DND-41 (cell line): ENCODE measurements around the gene ARHGAP9.

ENCODE experiments used
- ATAC-seq: fragments of 200-7000 bp; cut with Tn5 transposase; 3 replicates; pipeline ENCODE4 v1.9.1; 2021; ENCODE audit warnings: low read depth; ENCODE audit not compliant: insufficient read depth
- DNase-seq: peaks from one replicate; pipeline ENCODE4 v3.0.0-alpha.2; 2020
- H2AFZ ChIP-seq: 2 replicates; pipeline ENCODE4 v1.6.0; 2012; ENCODE audit warnings: low read depth, low read length
- H3K27ac ChIP-seq: 2 replicates; pipeline ENCODE4 v1.5.1; 2012; ENCODE audit warnings: low read length, inconsistent platforms
- H3K27me3 ChIP-seq: fragments of 200-600 bp; sonication (generic); 2 replicates; pipeline ENCODE4 v1.6.0; 2012; ENCODE audit warnings: low read length, mild to moderate bottlenecking, inconsistent platforms; ENCODE audit not compliant: insufficient read depth, poor library complexity
- H3K36me3 ChIP-seq: 2 replicates; pipeline ENCODE4 v1.5.1; 2012; ENCODE audit warnings: low read length, inconsistent platforms; ENCODE audit not compliant: insufficient read depth
- H3K4me1 ChIP-seq: 2 replicates; pipeline ENCODE4 v1.5.1; 2012; ENCODE audit warnings: mild to moderate bottlenecking, low read length; ENCODE audit not compliant: insufficient read depth
- H3K4me2 ChIP-seq: 2 replicates; pipeline ENCODE4 v1.6.0; 2012; ENCODE audit warnings: mild to moderate bottlenecking, moderate library complexity, low read length, inconsistent platforms; ENCODE audit not compliant: insufficient read depth
- H3K4me3 ChIP-seq, 2 experiments: fragments of 200-600 bp in 1 of 2; shearing (Covaris generic) in 1 of 2; 2 replicates each; pipeline ENCODE4 v1.5.1; 2012 to 2016; ENCODE audit warnings: inconsistent platforms in 2 of 2, low read length in 2 of 2, mild to moderate bottlenecking in 2 of 2, low read depth in 1 of 2, moderate library complexity in 1 of 2
- H3K79me2 ChIP-seq: 2 replicates; pipeline ENCODE4 v1.6.0; 2012; ENCODE audit warnings: low read length, inconsistent platforms; ENCODE audit not compliant: insufficient read depth
- H3K9ac ChIP-seq: 2 replicates; pipeline ENCODE4 v1.6.0; 2012; ENCODE audit warnings: low read depth, mild to moderate bottlenecking, inconsistent platforms, low read length, moderate library complexity
- H3K9me3 ChIP-seq: 2 replicates; pipeline ENCODE4 v1.5.1; 2012; ENCODE audit warnings: low read length, moderate library complexity, mild to moderate bottlenecking, inconsistent platforms; ENCODE audit not compliant: insufficient read depth, severe bottlenecking
- H4K20me1 ChIP-seq: 2 replicates; pipeline ENCODE4 v1.6.0; 2012; ENCODE audit warnings: low read length; ENCODE audit not compliant: insufficient read depth
- EZH2 ChIP-seq: IDR thresholded peaks from 3 replicates; pipeline ENCODE4 v1.6.1; 2012; ENCODE audit warnings: borderline replicate concordance, low read depth, mild to moderate bottlenecking, moderate library complexity, low read length, inconsistent platforms; ENCODE audit not compliant: severe bottlenecking
- TF ChIP-seq, protein P1 (sequence below): IDR thresholded peaks from 2 replicates; pipeline ENCODE4 v1.5.1; 2012; ENCODE audit warnings: borderline replicate concordance, low read length, moderate library complexity, mild to moderate bottlenecking; ENCODE audit not compliant: poor library complexity, severe bottlenecking; ENCODE audit errors: extremely low read depth

Gene ARHGAP9

DNA sequence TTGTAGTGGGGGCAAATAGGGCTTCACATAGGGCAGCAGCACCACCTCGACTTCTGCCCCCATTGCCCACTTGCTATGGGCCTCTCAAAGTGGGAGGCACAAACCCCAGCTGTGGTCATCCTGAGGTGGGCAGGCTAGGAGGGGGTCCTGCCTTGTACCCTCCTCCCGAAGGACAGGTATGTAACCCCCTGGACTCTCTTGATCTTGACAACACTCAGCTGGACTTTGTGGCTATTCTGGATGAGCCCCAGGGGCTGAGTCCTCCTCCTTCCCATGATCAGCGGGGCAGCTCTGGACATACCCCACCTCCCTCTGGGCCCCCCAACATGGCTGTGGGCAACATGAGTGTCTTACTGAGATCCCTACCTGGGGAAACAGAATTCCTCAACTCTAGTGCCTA lies 8.0 kb downstream of the ARHGAP9 start:
- Histone ChIP-seq H3K9ac (no peak overlapping the region), H2AFZ (no peak overlapping the region), H4K20me1 (no peaks in the 10 kb centered on the region), H3K27ac (no peak overlapping the region), H3K79me2 (peaks cover 10% of the 10 kb centered on the region), H3K27me3 (no peaks in the 10 kb centered on the region), H3K4me1 (peaks cover 10% of the 10 kb centered on the region), H3K36me3 (peaks cover 20% of the 10 kb centered on the region), H3K4me2 (no peak overlapping the region), H3K4me3 (no peak overlapping the region), H3K9me3 (no peaks in the 10 kb centered on the region)
- ATAC-seq = no peak
- DNase-seq = no peak
- TF ChIP-seq, protein P1, sequence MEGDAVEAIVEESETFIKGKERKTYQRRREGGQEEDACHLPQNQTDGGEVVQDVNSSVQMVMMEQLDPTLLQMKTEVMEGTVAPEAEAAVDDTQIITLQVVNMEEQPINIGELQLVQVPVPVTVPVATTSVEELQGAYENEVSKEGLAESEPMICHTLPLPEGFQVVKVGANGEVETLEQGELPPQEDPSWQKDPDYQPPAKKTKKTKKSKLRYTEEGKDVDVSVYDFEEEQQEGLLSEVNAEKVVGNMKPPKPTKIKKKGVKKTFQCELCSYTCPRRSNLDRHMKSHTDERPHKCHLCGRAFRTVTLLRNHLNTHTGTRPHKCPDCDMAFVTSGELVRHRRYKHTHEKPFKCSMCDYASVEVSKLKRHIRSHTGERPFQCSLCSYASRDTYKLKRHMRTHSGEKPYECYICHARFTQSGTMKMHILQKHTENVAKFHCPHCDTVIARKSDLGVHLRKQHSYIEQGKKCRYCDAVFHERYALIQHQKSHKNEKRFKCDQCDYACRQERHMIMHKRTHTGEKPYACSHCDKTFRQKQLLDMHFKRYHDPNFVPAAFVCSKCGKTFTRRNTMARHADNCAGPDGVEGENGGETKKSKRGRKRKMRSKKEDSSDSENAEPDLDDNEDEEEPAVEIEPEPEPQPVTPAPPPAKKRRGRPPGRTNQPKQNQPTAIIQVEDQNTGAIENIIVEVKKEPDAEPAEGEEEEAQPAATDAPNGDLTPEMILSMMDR = no peak
- no peak for TF ChIP-seq EZH2

DNA sequence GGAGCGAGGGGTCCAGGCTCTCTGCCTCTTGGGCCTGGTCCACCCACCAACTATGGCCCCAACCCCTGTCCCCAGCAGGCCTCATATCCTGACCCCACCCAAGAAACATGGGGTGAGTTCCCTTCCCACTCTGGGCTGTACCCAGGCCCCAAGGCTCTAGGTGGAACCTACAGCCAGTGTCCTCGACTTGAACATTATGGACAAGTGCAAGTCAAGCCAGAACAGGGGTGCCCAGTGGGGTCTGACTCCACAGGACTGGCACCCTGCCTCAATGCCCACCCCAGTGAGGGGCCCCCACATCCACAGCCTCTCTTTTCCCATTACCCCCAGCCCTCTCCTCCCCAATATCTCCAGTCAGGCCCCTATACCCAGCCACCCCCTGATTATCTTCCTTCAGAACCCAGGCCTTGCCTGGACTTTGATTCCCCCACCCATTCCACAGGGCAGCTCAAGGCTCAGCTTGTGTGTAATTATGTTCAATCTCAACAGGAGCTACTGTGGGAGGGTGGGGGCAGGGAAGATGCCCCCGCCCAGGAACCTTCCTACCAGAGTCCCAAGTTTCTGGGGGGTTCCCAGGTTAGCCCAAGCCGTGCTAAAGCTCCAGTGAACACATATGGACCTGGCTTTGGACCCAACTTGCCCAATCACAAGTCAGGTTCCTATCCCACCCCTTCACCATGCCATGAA lies 8.6 kb downstream of the ARHGAP9 start:
- peaks cover 4% of the 10 kb centered on the region for H3K79me2 ChIP-seq
- no peaks in the 10 kb centered on the region for H3K27me3 ChIP-seq
- H3K4me1 ChIP-seq = peaks cover 5% of the 10 kb centered on the region
- H3K4me3 ChIP-seq = no peak overlapping the region
- ATAC-seq = no peak
- no peak overlapping the region for H3K9ac ChIP-seq
- no peak overlapping the region for H3K4me2 ChIP-seq
- no peak overlapping the region for H3K27ac ChIP-seq
- peaks cover 20% of the 10 kb centered on the region for H3K36me3 ChIP-seq
- no peaks in the 10 kb centered on the region for H3K9me3 ChIP-seq
- TF ChIP-seq, protein P1 = no peak
- TF ChIP-seq EZH2 = no peak
- H2AFZ ChIP-seq = no peak overlapping the region
- no peak for DNase-seq
- no peaks in the 10 kb centered on the region for H4K20me1 ChIP-seq

- no peaks in the 10 kb centered on the region for H4K20me1 ChIP-seq
- no peak for TF ChIP-seq EZH2
- TF ChIP-seq, protein P1 = no peak
Observed at GRCh38 chr12:57470286-57470969, 9.2 kb downstream of the ARHGAP9 start.

More at GRCh38 chr12:57470286-57470969, 9.2 kb downstream of the ARHGAP9 start:
- ATAC-seq = no peak
- Histone ChIP-seq H3K4me3 (no peak overlapping the region), H3K36me3 (peaks cover 20% of the 10 kb centered on the region), H3K27ac (no peak overlapping the region), H3K9ac (no peak overlapping the region), H3K4me2 (no peak overlapping the region), H3K9me3 (no peaks in the 10 kb centered on the region), H3K4me1 (no peaks in the 10 kb centered on the region), H3K79me2 (no peaks in the 10 kb centered on the region), H2AFZ (no peak overlapping the region), H3K27me3 (no peaks in the 10 kb centered on the region)
- no peak for DNase-seq
